SH-SY5Y (cell line): Measurements from ENCODE around the gene SSR2.

Experiments
- GATA2 ChIP-seq: IDR thresholded peaks from 2 replicates; pipeline ENCODE4 v1.6.1; 2011; ENCODE audit warnings: mild to moderate bottlenecking, low read depth, low read length
- GATA3 ChIP-seq: IDR thresholded peaks from 2 replicates; pipeline ENCODE4 v1.6.1; 2011; ENCODE audit warnings: low read depth, mild to moderate bottlenecking, low read length, moderate library complexity

- TF ChIP-seq GATA2 (no peak), GATA3 (no peak)
These were observed 43.6 kb downstream of the SSR2 start for GRCh38 chr1:155976913-155977689.
